ENCODE results near the gene LAMA3.

Gene LAMA3, protein sequence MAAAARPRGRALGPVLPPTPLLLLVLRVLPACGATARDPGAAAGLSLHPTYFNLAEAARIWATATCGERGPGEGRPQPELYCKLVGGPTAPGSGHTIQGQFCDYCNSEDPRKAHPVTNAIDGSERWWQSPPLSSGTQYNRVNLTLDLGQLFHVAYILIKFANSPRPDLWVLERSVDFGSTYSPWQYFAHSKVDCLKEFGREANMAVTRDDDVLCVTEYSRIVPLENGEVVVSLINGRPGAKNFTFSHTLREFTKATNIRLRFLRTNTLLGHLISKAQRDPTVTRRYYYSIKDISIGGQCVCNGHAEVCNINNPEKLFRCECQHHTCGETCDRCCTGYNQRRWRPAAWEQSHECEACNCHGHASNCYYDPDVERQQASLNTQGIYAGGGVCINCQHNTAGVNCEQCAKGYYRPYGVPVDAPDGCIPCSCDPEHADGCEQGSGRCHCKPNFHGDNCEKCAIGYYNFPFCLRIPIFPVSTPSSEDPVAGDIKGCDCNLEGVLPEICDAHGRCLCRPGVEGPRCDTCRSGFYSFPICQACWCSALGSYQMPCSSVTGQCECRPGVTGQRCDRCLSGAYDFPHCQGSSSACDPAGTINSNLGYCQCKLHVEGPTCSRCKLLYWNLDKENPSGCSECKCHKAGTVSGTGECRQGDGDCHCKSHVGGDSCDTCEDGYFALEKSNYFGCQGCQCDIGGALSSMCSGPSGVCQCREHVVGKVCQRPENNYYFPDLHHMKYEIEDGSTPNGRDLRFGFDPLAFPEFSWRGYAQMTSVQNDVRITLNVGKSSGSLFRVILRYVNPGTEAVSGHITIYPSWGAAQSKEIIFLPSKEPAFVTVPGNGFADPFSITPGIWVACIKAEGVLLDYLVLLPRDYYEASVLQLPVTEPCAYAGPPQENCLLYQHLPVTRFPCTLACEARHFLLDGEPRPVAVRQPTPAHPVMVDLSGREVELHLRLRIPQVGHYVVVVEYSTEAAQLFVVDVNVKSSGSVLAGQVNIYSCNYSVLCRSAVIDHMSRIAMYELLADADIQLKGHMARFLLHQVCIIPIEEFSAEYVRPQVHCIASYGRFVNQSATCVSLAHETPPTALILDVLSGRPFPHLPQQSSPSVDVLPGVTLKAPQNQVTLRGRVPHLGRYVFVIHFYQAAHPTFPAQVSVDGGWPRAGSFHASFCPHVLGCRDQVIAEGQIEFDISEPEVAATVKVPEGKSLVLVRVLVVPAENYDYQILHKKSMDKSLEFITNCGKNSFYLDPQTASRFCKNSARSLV (N-terminal part only)

GRCh38 chr18:23689031-23689615, at the start of gene LAMA3:
Gene LAMA3, plus strand, starts transcription at chr18:23689453. Its CDS starts 231 bp downstream, at chr18:23689684.
- no peak for DNase-seq

- no peak for DNase-seq
These were observed 49.2 kb upstream of the LAMA3 start for GRCh38 chr18:23640052-23640451.

DNA sequence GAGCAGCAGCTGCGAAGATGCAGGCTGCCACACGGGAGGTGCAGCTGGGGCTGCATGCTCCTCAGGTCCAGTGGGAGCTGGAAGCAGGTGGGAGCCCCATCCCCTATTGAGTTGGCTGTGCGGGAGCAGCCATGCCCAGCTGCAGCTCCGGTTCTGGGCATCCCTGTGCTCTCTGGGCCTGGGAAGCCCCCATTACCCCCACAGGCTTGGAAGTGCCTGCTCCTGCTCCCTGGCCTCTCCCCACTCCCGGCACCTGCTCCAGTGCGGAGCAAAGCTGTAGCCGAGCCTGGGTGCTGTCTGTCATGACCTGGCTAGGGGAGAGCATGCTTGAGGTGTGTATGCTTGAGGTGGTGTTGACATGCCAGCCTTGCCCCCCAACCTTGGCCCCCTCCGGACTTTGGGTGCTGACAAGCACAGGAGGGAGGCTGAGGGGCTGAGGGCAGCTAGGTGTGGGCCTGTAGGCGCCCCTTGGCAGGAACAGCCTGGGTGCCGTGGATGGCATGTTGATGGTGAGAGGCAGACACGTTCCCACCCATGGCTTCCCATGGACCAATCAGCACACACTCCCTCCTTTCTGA, 48.0 kb upstream of the LAMA3 start:
- no peak for DNase-seq

- DNase-seq: no peak
These were observed 47.2 kb upstream of the LAMA3 start for GRCh38 chr18:23641937-23642666.

DNA sequence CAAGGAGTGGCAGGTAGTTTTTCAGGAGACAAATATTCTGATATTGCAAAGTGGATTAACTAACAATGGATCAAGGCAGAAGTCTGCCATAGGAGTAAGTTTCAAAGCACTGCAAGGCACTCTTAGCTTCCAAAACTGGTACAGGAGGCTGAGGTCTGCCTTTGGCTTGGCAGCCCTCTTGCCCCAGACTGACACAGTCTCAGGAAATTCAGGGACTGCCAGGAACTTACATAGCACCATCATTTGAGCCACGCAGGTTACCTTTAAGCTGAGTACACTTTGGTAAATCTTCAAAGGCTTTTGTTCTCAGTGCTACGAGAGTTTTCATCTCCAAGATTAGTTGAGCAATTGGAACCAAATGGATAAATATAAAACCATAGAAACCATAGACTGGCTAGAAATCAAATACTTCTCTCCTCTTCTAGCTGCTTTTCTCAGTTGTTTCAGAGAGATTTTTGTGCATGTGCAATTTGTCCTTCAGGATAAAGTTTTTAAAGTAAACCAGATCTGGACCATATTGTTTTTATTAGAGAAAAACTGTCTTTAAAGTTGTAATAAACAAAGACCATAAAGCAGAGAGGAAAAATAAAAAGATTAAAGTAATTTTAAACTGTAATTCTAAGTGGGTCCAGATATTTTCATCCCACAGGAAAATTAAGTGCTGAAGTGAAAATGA, 45.3 kb upstream of the LAMA3 start:
- no peak for DNase-seq

DNA sequence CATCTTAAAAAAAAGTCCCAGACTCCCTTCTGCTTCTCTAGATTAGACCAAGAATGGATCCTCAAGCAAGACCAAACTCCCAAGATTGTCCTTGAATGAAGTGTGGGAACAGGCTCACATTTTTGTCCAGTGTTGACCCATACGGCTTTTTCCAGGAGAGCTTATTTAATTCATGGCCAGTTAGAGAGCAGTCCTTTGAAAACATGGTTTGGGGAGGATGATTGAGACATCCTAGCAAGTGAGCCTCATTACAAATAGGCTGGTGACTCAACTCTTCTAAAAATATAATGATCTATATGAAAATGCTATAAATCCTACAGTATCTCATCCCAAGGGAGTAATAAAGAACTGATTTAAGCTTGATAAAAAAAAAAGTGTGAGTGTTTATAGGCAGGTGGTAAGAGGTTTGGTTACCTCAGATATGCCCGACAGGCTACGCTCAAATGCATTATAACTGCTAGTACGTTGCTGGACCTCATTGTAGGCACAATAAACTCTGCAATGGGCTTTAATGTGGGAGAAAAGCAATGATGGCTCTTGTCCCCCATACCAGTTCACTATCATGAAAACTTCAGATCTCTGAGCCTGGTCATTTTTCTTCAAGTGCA, 43.6 kb upstream of the LAMA3 start:
- no peak for DNase-seq

- no peak for DNase-seq
These were observed 43.0 kb upstream of the LAMA3 start for GRCh38 chr18:23646282-23646681.

DNA sequence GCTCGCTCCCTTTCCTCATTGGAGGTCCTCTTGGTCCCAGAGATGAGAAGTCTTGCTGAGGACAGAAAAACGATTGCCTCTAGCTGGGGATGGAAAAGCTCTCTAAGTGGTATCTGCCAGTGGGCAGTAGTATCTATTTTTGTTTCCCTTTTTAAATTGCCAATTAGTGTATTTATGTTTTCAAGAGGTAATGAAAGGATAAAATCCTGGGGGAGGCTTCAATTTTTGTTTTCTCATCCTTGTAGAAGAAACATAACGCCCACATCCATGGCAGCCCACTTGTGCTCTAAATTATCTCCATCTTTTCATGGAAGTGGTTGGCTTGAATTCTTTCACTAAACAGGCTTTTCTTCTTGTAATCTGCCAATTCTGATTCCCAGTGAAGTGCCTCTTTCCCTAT, 40.8 kb upstream of the LAMA3 start:
- DNase-seq: no peak

GRCh38 chr18:23648940-23649607, 40.2 kb upstream of the LAMA3 start:
- DNase-seq: no peak

GRCh38 chr18:23650968-23651927, 38.0 kb upstream of the LAMA3 start:
- DNase-seq: no peak

DNA sequence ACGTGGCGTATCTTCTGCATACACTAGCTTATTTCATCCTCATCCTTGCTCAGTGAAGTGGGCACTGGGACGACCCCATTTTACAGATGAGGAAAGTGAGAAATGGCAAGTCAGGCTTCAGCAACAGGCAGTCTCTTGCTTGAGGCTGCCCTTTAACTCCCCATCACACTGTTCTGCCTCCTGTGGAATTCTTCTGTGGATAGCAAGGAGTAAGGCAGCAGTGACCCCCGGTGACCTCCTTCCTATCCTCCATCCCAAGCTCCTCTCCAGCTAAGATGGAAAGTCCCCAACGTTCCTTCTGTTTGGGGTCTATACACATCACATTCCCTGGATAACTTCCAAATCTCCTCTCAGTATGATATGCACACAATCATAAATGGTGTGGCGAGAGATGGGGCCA, 37.0 kb upstream of the LAMA3 start:
- DNase-seq: no peak

- no peak for DNase-seq
These were observed 31.0 kb upstream of the LAMA3 start for GRCh38 chr18:23658285-23658684.

GRCh38 chr18:23661735-23662308, 27.4 kb upstream of the LAMA3 start:
- DNase-seq: no peak

GRCh38 chr18:23662309-23663263, 26.7 kb upstream of the LAMA3 start, which contains the start of gene ANKRD29:
Gene ANKRD29, minus strand, starts transcription at chr18:23662911. Its CDS starts 181 bp downstream, at chr18:23662730.
- no peak for DNase-seq

- DNase-seq: no peak
These were observed 24.6 kb upstream of the LAMA3 start for GRCh38 chr18:23664674-23665073.

DNA sequence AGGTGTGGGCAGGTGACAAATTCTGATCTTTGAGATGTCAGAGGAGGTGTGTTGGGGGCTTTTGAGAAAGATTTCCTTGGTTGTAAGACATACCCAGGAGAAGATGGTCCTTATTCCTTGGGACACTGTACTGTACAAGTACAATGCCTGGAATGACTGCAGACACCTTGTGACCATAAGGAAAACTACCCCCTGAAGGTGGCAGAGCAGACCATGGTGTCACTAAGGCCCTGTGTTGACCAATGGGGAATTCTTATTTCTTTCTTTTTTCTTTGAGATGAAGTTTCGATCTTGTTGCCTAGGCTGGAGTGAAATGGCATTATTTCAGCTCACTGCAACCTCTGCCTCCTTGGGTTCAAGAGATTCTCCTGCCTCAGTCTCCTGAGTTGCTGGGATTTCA, 22.1 kb upstream of the LAMA3 start:
- DNase-seq: no peak

DNA sequence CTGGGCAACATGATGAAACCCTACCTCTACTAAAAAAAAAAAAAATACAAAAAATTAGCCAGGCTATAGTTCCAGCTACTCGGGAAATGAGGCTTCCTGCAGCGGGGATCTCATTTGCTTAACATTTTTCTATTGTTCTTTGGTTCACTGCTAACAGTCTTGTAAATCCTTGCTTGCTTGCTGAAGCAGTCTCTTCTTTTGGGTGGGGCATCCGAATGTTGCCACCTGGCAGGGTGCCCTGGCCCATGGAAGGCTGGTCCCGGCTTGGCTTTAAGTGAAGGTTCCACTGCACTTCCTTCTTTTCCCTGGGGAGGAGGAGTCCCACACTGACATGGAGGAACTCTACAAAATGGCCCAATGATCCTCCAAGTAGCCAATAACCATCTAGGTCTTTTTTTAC, 20.5 kb upstream of the LAMA3 start:
- DNase-seq: no peak

All from NCI-H2107 (cell line).